Esophagus squamous epithelium (tissue), 4 donors: ENCODE results near the gene BHLHA15.

Experiments
- CTCF ChIP-seq, 6 experiments: fragments of 450-650 bp in 4 of 6; fragments of 200-600 bp in 2 of 6; sonication (generic) in 2 of 6; IDR thresholded peaks; one replicate each; pipeline ENCODE4 v1.5.1; 2016 to 2019; ENCODE audit warnings: antibody characterized with exemption in 6 of 6, mild to moderate bottlenecking in 4 of 6, moderate library complexity in 4 of 6
- POLR2A ChIP-seq, 4 donors: fragments of 450-650 bp; IDR thresholded peaks; one replicate each; pipeline ENCODE4 v1.6.1; 2017; ENCODE audit warnings: antibody characterized with exemption in 4 of 4, mild to moderate bottlenecking in 4 of 4, moderate library complexity in 3 of 4

DNA sequence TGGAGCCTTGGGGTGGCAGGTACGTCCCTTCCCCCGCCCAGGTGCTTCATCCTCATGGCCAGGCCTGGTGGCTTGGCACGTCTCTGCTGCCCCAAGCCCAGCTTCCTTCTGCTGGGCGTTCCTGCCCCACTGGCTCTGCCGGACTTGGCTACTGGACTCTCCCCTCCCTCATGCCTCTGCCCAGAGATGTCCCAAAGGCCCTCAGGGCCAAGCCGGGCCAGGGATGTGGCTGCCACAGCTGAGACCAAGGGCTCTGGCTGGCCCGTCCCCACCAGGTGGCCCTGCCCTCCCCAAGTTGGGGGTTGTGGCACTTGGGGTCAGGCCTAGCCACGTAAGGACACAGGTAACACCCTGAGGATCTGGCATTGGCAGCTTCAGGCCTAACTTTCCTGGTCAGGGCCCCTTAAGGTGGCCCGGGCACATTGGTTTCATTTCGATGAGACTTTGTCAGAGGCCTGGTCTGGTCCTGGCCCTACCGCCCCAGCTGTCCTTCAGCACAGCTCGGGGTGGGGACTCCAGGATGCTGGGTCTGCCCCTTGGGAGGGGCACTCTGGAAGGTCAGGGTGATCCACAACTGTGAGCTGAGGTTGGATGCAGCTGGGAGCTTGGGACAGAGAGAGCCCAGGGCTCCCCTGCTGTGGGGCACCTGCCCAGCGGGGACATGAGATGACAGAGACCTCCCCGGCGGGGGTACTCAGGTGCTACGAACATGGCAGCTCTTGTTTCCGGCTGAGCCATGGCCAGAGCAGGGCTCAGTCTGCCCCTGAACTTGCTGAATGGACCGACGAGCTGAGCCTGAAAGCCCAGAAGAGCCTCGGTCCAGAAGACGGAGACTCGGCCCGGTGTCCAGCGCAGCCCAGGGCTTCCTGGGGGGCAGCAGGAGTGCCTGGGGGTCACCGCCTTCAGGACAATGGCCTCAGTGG lies 2.9 kb downstream of the BHLHA15 start:
- no peak for TF ChIP-seq CTCF (IDR thresholded peaks at IDR 0.05)
- no peak for TF ChIP-seq POLR2A (IDR thresholded peaks at IDR 0.05)
